Nucleus accumbens (tissue), 56 donors: Measurements from ENCODE around the gene GRIN2A.

Source experiments
- DNase-seq, 56 donors: peaks; one replicate each; lab custom pipeline; 2025; lab: John Stamatoyannopoulos, UW

Gene GRIN2A

GRCh38 chr16:10188236-10188635 lies 6.0 kb upstream of the GRIN2A start:
- DNase-seq = no peak

- DNase-seq = peak in 51 of 56 donors; percentile 7 to 85 (median 58)
These were observed 749 bp downstream of the GRIN2A start for GRCh38 chr16:10181196-10182162.

GRCh38 chr16:10180771-10181163 lies 1.5 kb downstream of the GRIN2A start:
- peak in 31 of 56 donors; percentile 4 to 64 (median 29) for DNase-seq

- DNase-seq = no peak
These were observed 2.0 kb downstream of the GRIN2A start for GRCh38 chr16:10180042-10180770.

GRCh38 chr16:10178526-10178925 lies 3.7 kb downstream of the GRIN2A start:
- no peak for DNase-seq

GRCh38 chr16:10178080-10178479 lies 4.1 kb downstream of the GRIN2A start:
- no peak for DNase-seq

- peak in 2 of 56 donors; percentile 0 to 17 for DNase-seq
These were observed 9.2 kb downstream of the GRIN2A start for GRCh38 chr16:10172848-10173655.

GRCh38 chr16:10171221-10171620 lies 11.0 kb downstream of the GRIN2A start:
- no peak for DNase-seq

GRCh38 chr16:10169904-10170410 lies 12.3 kb downstream of the GRIN2A start:
- DNase-seq = no peak

GRCh38 chr16:10169031-10169430 lies 13.2 kb downstream of the GRIN2A start:
- DNase-seq = no peak

- peak in 1 of 56 donors; percentile 1 for DNase-seq
These were observed 14.0 kb downstream of the GRIN2A start for GRCh38 chr16:10168258-10168657.

GRCh38 chr16:10165643-10166042 lies 16.6 kb downstream of the GRIN2A start:
- no peak for DNase-seq

GRCh38 chr16:10162981-10163380 lies 19.2 kb downstream of the GRIN2A start:
- no peak for DNase-seq

- DNase-seq = no peak
These were observed 26.1 kb downstream of the GRIN2A start for GRCh38 chr16:10156099-10156498.

- no peak for DNase-seq
These were observed 27.8 kb downstream of the GRIN2A start for GRCh38 chr16:10154389-10154788.

- DNase-seq = no peak
These were observed 28.2 kb downstream of the GRIN2A start for GRCh38 chr16:10153985-10154384.

GRCh38 chr16:10151718-10152117 lies 30.5 kb downstream of the GRIN2A start:
- no peak for DNase-seq

- DNase-seq = no peak
These were observed 31.3 kb downstream of the GRIN2A start for GRCh38 chr16:10150906-10151305.

- DNase-seq = no peak
These were observed 36.6 kb downstream of the GRIN2A start for GRCh38 chr16:10145542-10146035.

- no peak for DNase-seq
These were observed 40.6 kb downstream of the GRIN2A start for GRCh38 chr16:10141671-10142070.
